ENCODE data around the gene KRTAP2-4. TPM values are rescaled to one million over a fixed set of nuclear protein-coding genes. Genes with fewer than 3 reads are reported as not detected.

Gene KRTAP2-4
- total and polyA plus RNA-seq, 11 donors, result not detected

DNA sequence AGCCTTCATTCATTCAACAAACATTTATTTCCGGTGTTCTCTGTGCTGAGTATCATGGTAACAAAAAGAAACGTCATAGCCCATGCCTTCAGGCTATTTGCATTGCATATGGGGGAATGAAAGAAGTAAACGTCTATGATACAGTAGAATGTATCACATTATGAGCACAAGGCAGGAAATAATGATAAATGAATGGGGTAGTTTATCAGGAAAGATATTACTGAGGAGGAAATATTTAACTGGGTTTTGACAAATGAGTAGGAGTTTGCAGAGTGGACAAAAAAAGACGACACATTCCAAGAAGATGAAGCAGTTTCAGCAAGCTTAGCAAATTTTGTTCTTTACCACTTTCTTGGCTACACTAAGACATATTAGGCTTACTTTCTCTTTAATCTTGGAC lies 16.9 kb upstream of the KRTAP2-4 start:
- H3K4me1 ChIP-seq, result no peaks in the 10 kb centered on the region
- intact Hi-C loops (cut with DNase I), result no loop called here
- no peaks in the 10 kb centered on the region for H3K9me3 ChIP-seq
- WGBS, 4 donors, result 38 to 59% (median 43%) methylated on average over 4 of the region's 4 CpGs
- no peak overlapping the region for H3K4me3 ChIP-seq
- TF ChIP-seq, protein P1, sequence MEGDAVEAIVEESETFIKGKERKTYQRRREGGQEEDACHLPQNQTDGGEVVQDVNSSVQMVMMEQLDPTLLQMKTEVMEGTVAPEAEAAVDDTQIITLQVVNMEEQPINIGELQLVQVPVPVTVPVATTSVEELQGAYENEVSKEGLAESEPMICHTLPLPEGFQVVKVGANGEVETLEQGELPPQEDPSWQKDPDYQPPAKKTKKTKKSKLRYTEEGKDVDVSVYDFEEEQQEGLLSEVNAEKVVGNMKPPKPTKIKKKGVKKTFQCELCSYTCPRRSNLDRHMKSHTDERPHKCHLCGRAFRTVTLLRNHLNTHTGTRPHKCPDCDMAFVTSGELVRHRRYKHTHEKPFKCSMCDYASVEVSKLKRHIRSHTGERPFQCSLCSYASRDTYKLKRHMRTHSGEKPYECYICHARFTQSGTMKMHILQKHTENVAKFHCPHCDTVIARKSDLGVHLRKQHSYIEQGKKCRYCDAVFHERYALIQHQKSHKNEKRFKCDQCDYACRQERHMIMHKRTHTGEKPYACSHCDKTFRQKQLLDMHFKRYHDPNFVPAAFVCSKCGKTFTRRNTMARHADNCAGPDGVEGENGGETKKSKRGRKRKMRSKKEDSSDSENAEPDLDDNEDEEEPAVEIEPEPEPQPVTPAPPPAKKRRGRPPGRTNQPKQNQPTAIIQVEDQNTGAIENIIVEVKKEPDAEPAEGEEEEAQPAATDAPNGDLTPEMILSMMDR (IDR thresholded peaks at IDR 0.05), result no peak
- TF ChIP-seq POLR2A (IDR thresholded peaks at IDR 0.05), result no peak
- no peaks in the 10 kb centered on the region for H3K36me3 ChIP-seq
- H3K27ac ChIP-seq, result no peak overlapping the region
- DNase-seq (no peak), ATAC-seq (no peak)
- H3K27me3 ChIP-seq, result peaks cover 0 to 7% (median 0%) of the 10 kb centered on the region in 9 donors

DNA sequence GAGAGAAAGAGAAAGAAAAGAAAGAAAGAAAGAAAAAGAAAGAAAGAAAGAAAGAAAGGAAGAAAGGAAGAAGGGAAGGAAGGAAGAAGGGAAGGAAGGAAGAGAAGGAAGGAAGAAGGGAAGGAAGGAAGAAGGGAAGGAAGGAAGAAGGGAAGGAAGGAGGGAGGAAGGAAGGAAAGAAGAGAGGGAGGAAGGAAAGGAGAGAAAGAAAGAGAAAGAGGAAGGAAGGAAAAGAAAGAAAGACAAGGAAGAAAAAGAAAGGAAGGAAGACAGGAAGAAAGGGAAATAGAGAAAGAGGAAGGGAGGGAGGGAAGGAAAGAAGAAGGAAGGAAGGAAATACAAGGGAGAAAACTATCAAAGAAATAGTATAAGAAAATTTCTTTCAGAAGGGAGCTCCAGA lies 11.1 kb upstream of the KRTAP2-4 start:
- Histone ChIP-seq H3K9me3 (no peaks in the 10 kb centered on the region), H3K4me1 (no peaks in the 10 kb centered on the region), H3K27ac (no peak overlapping the region), H3K27me3 (peaks cover 0 to 25% (median 3%) of the 10 kb centered on the region in 9 donors), H3K36me3 (no peaks in the 10 kb centered on the region), H3K4me3 (no peak overlapping the region)
- intact Hi-C loops (cut with DNase I), result no loop called here
- TF ChIP-seq, protein P1 (IDR thresholded peaks at IDR 0.05), result no peak
- no peak for TF ChIP-seq POLR2A (IDR thresholded peaks at IDR 0.05)
- DNase-seq (no peak), ATAC-seq (no peak)

DNA sequence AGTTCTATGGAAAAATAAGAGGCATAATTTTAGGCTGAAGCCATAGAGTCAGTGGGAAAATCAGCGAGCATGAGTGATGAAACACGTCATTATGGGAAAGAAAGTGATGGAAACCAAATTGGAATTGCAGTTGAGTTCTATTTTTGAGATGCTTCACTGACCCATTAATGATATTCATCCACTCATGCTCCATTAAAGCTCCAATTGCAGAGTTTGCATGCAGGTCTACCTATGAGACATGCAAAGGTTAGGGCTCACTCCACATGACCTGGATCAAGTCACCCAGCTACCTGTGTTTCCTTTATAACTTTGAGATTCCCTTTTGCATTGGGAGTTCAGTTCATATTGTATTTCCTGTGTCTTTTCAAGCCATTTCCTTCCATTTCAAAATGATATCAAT lies 8.0 kb upstream of the KRTAP2-4 start:
- Histone ChIP-seq H3K27ac (no peak overlapping the region), H3K9me3 (no peaks in the 10 kb centered on the region), H3K27me3 (peaks cover 0 to 25% (median 0%) of the 10 kb centered on the region in 9 donors), H3K4me3 (no peak overlapping the region), H3K36me3 (no peaks in the 10 kb centered on the region), H3K4me1 (no peaks in the 10 kb centered on the region)
- no peak for DNase-seq
- intact Hi-C loops (cut with DNase I), result no loop called here
- WGBS, 4 donors, result 77 to 89% (median 80%) methylated on average over 2 of the region's 2 CpGs
- TF ChIP-seq POLR2A (IDR thresholded peaks at IDR 0.05), result no peak
- TF ChIP-seq, protein P1 (IDR thresholded peaks at IDR 0.05), result no peak
- ATAC-seq, result no peak

DNA sequence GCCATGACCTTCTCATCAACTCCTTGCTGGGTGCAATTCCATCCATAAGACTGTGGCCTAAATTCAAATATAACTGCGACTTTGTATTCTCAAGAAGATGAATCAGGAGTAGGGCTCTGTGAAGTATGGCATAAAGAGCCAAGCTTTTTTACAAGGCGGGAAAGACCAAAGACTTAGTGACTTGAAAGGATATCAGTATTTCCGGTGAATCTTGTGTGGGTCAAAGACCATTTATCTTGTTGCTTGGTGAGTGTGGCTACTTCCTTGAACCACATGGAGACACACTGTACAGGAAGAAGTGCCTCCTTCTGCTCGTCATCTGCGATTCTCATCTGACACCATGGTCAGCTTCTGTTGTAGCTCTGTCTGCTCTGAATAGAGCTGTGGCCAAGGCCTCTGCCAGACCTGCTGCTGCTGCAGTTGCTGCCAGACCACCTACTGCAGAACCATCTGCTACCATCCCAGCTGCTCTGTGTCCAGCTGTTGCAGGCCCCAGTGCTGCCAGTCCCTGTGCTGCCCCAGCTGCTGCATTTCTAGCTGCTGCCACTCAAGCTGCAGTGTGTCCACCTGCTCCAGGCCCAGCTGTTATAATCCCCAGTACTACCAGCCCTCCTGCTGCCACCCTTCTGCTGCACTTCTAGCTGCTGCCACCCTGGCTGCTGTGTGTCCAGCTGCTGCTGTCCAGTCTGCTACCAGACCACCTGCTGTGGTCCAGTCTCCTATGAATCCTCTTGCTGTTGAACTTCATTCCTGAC lies 6.1 kb upstream of the KRTAP2-4 start:
- no peaks in the 10 kb centered on the region for H3K9me3 ChIP-seq
- H3K27ac ChIP-seq, result no peak overlapping the region
- no peaks in the 10 kb centered on the region for H3K36me3 ChIP-seq
- peaks cover 0 to 20% (median 0%) of the 10 kb centered on the region in 9 donors for H3K27me3 ChIP-seq
- intact Hi-C loops (cut with DNase I), result no loop called here
- no peak overlapping the region for H3K4me3 ChIP-seq
- DNase-seq (no peak), ATAC-seq (no peak)
- 69 to 84% (median 79%) methylated on average over 5 of the region's 5 CpGs for WGBS, 4 donors
- TF ChIP-seq, protein P1 (IDR thresholded peaks at IDR 0.05), result no peak
- TF ChIP-seq POLR2A (IDR thresholded peaks at IDR 0.05), result no peak
- no peaks in the 10 kb centered on the region for H3K4me1 ChIP-seq
